HG03060 (cell line): Measurements from ENCODE around the gene KLHL15.
"Not testable (repeated sequence)": the region's sequence is repeated elsewhere in the genome, so short reads cannot be mapped to it uniquely, and the experiment has no call there.

Source experiments
- ATAC-seq: cut with Tn5 transposase; IDR thresholded peaks from one replicate; pipeline ENCODE4 v1.9.1; 2021; ENCODE audit warnings: low read depth, moderate number of reproducible peaks; ENCODE audit not compliant: unreplicated experiment

Gene KLHL15

DNA sequence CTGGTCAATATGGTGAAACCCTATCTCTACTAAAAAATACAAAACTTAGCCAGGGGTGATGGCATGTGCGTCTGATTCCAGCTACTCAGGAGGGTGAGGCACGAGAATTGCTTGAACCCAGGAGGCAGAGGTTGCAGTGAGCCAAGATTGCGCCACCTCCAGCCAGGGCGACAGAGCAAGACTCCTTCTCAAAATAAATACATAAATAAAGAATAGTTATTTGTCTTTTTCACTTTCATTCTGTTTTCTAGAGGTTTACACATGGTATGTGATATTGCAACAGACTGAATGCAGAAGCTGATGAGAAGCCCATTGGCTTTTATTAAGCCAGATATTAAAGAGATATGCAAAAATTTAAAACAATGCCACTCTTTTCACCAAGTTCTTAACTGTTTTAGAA lies 8.2 kb downstream of the KLHL15 start:
- ATAC-seq = no peak

DNA sequence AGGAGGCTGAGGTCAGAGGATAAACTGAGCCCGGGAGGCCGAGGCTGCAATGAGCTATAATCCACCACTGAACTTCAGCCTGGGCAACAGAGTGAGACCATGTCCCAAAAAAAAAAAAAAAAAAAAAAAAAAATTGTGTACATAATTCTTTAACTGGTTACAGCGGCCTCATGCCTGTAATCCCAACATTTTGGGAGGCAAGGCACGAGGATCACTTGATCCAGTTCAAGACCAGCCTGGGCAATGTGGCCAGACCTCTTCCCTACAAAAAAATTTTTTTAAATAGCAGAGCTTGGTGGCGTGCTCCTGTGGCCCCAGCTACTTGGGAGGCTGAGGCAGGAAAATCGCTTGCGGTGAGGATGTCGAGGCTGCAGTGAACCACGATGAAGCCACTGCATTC lies 9.3 kb downstream of the KLHL15 start:
- ATAC-seq = no peak

DNA sequence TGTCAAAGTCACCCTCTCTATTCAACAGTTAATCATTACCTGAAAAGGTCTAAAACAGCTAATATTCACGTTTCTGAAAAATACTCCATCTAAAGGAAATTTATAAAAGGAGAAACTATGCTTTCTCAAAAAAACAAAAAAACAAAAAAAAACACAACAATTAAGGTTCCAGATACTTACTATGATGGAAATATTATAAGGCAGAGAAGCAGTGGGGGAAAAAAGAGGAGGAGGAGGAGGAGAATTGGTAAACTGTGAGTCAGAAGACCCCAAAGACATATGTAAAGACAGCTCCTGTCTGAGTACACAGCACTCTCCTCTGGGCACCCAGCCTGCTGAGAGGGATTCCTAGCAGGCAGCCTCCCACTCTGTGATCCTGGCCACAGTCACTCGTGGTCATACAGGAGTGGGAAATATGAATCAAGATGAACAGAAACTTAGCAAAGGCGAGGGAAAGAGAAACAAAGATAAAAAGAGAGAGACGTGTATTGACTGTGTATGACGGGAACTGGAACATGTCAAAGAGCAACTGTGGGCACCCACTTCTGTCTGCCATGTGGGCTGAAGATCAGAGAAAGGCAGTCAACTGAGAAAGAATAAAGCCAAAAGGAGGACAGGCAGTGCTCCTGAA lies 12.5 kb downstream of the KLHL15 start:
- ATAC-seq = no peak

DNA sequence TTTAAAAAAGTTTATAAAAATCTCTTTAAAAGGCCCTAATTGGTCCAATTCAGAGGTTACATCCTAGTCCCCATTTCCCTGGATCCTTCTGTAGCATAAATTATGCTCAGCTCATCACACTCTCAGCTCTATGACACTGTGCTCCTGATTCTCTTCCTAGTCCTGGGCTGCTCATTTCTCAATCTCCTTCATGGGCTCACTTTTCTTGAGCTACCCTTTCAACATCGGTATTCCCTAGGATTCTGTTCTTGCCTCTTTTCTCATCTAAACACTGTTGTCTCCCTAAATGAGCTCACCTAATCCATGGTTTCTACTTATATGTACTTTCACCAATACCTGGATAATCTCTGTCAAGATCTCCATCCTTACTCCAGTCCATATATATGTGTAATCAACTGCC lies 14.7 kb downstream of the KLHL15 start:
- no peak for ATAC-seq

DNA sequence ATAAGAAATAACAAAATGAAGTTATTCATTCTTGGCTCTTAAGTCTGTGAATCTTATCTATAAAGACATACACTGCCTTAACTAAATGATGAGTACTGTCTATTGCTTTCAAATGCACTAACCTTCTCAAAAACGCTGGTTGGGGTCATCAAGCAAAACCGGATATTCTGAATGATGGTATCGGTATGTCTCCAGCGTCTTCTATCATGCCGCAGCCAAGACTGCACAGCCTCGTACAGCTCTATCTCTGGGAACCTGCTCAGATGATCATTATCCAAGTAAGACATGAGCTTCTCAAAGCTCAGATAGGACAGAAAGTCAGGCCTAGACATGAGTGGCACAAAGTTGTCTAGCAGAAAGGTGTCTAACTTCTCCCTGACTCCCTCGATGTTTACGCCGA lies 21.1 kb downstream of the KLHL15 start:
- ATAC-seq = no peak

DNA sequence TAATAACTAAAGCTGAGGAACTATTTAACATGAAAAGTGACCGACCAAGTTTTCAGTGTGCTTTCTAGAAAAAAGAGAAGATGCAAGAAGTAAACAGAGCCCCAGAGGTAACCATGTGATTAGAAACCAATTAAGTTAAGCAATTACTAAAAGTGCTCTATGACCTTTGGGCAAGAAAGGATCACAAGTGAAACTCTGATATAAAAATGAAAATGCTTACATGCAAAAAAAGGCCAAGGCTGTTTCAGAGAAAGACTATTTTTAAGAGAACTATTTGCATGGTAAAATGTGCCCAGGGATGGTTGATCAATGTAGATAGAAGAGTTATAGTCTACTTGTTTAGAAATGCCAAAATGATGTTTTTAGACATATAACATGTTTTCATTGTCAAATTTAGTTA lies 22.0 kb downstream of the KLHL15 start:
- no peak for ATAC-seq

DNA sequence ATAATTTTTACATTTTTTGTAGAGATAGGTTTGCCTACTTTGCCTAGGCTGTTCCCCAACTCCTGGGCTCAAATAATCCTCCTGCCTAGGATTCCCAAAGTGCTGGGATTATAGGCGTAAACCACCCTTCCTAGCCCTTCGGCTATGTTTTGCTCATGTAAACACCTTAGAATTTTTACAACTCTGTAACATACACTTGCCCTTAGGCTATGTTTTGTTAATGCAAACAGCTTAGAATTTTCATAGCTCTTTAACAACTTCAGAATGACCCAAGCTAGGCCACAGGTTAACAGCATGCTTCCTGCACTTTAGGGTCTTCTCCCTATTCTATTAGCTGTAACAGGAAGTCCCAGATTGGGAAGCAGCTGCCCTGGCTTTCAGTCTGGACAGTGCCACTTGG lies 24.2 kb downstream of the KLHL15 start:
- ATAC-seq = no peak

DNA sequence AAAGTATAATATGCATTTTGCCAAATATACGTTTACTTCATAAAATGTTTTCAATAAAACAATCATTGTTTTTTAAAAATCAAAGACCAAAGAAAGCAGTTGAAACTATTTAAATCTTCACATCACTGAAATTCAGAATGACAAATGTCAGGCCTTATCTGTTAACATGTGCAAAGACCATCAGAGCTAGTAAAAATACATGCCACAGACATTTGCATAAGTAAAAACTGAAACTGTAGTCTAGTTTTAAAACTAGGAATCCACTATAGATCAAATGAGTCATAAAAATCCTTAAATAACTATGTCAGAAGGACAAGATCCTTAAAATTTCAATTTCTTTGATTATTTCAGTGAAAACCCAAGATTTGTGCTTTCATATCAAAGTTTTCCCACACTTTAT lies 24.8 kb downstream of the KLHL15 start:
- ATAC-seq = no peak

DNA sequence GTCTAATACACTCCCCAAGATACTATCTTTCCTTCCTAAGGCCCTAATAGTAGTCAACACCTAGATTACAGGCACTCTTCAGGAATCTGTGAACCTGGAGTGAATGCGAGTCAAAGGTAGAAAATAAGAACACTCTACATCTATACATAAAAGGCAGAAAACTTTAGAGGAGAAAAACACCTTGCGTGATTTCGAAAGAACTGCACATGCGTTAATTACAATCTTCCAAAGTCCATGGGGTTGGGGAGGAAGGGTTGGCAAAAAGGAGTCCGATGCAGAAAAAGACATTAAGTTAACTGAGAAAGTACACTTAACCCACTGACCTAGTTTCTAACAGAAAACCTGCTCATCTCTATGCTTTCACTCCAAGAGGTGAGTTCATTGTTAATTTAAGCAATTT lies 27.3 kb downstream of the KLHL15 start:
- no peak for ATAC-seq

DNA sequence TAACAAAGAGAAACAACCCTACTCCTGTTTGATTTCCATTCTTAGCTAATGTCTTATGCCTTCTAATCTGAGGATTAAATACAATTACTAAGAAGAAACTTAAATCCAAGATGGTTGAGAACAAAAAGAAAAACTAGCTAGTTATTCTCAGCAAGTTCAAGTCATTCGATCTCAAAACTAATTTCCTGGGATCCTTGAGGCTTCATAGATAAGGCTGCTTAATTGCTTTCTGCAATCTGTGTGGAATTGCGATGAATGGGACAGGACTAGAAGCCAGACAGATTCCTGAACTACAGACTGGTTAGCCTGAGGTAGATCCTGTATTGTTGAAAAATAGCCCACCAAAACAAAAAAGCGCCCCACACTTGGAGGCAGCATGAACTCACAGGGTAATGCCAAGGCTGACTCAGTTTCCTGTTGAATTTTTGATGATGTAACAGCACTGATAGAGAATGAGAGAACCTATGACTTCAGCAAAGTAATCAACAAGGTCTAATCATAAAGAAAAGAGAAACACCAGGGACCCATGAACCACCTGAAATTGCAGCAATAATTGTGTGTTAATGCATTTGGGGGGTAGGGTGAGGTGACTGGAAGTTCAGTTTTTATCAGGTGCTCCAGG lies 33.9 kb downstream of the KLHL15 start:
- ATAC-seq = no peak

DNA sequence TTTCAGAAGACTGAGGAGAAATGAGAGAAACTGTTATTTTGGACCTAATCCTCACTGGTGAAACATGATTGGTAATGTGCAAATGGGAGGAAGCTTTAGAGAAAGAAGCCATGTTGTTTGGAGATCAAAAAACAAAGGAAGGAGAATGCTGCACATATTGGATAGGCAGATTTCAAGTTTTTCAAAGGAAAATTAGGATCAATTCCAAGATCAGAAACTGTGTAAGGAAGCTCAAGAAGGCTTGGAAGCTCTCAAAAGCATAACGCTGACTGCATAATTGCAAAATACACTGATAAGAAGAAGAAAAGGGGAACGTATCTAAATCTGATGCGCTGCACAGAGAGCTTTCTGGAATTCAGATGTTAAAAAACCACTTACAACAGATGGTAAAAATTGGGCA lies 34.6 kb downstream of the KLHL15 start:
- ATAC-seq = no peak

DNA sequence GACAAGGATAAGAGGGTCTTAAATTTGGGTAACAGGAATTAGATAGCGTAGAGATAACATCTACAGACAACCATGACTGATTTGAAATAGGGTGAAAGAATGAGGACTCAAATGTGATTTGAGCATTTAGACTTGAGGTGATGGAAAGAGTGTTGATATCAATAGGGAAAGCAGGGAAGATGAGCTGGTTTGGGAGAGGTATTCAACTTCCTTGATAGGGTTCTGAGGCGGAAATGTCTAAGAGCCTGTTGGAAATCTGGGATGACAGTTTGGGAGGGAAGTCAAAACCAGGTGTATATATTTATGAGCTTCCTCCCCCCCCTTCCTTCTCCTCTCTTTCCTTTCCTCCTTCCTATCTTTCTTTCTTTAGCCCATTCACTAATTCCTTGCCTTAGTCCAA lies 36.5 kb downstream of the KLHL15 start:
- no peak for ATAC-seq

DNA sequence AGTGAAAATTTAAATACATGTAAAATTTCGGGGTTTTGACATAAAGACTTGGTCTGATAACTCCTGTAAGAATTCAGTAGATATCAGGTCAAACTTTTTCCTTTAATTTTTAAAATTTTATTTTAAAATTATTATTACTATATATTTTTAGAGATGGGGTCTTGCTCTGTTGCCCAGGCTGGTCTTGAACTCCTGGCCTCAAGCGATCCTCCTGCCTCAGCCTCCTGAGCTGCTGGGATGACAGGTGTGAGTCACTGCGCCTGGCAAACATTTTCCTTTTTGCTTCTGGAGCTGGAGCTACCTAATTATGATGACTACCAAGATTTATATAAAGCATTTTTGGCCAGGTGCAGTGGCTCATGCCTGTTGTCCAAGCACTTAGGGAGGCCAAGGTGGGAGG lies 37.3 kb downstream of the KLHL15 start:
- no peak for ATAC-seq

DNA sequence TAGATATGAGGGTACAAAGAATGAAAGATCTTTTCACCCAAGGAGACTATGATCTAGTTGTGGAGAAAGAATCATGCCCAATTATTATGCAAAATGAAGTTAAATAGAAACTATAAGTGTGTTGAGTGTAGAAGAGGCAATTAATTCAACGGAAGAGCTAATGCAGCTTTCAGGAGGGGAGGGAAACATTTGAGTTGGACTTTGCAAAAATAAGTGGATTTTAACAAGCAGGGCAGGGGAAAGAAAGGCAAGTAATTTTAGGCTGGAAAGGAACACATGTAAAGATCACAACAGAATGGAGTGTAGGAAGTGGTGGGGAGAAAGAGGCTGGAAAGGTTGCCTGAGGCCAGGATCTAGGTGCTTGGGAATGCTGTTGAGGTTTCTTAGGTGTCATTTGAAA lies 44.1 kb downstream of the KLHL15 start:
- ATAC-seq = no peak

DNA sequence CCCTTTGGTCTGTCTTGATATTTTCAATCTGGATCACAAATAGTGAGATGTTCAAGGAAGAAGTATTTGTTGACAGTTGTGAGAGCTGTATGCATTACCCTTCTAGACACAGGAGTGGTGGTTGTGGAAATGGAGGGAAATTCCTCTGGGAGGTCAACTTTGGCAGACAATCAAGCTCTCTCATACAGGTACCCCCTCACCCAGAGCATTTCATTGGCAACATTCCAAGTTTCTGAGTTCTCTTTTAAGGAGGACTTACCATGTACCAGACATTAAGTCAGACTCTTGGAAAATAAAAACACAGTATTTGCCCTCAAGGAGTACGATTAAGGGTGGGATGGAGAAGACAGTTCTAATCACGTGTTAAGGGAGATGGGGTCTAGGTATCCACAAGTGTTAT lies 45.3 kb downstream of the KLHL15 start:
- ATAC-seq = no peak

DNA sequence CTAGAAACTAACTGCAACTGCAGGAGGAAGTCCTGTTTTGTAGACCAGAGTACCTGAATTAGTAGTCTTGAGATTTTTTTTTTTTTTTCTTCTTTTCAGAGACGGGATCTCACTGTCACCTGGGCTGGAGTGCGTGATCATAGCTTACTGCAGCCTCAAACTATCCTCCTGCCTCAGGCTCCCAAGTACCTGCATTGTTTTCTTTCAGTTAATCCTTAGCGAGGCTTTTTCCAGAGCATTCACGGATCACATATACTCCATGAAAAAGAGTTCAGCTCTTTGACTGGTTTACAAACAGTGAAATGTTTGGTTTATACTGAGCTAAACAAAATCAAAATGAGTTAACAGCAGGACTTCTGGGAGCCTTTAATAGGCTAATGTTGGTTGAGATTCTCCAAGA lies 45.8 kb downstream of the KLHL15 start:
- no peak for ATAC-seq

DNA sequence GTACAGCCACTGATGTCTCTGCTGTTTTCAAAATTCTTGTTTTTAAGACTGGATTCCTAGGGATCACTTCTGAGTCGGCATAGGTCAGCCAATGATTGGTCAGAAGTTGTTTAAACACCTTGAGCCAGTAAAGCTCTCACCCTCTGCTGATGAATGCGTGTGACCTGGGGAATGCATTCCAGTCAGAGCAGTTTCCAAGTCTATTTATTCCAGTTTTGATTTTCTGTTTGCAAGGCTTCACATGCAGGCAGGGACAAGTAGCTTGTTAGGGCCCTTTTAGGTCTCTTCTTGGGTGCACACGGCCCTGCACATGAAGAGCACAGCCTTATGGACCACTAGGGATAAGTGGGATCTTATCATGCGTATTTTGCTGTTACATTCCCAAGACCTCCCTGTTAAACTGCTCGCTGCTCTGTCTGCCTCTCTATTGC lies 47.0 kb downstream of the KLHL15 start:
- ATAC-seq = no peak

DNA sequence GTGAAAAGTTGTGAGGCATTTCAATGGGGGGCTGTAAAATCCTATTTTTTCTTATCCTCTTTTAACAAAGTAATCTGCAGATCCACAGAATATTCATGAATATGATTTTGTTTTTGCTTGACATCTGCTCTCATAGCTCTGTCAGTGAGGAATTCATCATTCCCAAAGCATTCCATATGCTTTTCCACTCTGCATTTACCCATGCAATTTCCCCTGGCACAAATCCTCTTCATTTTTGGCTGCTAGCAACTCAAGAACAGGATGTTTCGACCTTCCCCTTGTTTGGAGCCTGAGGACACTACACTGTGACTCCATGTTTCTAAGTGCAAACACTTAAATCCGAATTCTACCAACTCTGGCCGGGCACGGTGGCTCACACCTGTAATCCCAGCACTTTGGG lies 48.5 kb downstream of the KLHL15 start:
- no peak for ATAC-seq

DNA sequence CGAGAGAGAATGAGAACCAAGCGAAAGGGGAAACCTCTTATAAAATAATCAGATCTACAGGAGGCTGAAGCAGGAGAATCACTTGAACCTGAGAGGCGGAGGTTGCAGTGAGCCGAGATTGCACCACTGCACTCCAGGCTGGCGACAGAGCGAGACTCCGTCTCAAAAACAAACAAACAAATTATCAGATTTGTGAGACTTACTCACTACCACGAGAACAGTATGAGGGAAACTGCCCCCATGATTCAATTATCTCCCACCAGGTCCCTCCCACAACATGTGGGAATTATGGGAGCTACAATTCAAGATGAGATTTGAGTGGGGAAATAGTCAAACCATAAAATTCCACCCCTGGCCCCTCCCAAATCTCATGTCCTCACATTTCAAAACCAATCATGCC lies 61.4 kb downstream of the KLHL15 start:
- ATAC-seq = not testable (repeated sequence)

DNA sequence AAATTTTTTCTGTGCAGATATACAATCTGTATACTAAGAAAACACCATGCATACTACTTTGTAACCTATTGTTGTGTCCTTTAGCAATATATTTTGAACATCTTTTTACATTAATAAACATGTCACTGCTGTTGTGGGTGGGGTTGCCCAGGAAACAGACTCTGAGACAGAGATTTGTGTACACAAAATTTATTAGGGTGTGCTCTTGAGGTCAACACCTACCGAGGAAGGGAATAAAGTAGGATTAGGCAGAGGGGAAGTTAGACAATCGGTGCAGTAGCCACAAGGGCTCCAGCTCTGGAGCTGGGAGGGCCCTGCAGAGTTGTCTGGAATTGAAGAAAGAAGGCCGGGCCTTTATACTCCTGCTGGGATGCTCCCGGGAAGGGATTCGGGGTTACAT lies 62.8 kb downstream of the KLHL15 start:
- ATAC-seq = no peak

DNA sequence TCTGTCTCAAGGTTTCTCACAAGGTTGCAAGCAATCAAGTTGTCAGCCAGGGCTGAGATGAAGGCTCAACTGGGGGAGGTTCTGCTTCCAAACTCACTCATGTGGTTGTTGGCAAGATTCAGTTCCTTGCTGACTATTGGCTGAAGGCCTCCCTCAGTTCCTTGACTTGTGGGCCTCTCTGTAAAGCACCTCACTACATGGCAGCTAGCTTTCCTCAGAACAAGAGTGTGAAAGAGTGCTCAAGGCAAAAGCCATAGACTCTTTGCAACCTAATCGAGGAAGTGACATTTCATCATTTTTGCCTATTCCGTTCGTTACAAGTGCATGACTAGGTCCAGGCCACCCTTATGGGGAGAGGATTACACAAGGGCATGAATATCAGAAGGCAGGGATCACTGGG lies 67.2 kb downstream of the KLHL15 start:
- no peak for ATAC-seq

DNA sequence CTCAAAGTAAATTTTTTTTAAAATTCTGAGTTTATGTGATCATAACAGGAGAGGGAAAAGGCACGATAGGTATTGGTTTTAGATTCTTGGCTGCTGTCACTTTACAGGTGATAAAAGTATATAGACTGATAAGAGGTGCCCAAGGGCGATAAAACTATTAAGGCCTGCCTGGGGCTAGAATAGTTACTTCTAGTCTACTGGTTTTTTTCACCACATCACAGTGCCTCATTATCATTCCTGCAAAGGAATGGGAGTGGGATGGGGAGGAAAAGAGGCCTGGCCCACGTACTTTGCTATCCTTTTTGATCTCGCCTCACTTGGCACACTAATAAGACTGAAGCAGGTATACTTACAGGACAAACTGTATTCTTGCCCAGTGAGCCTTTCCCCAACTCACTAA lies 72.6 kb downstream of the KLHL15 start:
- no peak for ATAC-seq

DNA sequence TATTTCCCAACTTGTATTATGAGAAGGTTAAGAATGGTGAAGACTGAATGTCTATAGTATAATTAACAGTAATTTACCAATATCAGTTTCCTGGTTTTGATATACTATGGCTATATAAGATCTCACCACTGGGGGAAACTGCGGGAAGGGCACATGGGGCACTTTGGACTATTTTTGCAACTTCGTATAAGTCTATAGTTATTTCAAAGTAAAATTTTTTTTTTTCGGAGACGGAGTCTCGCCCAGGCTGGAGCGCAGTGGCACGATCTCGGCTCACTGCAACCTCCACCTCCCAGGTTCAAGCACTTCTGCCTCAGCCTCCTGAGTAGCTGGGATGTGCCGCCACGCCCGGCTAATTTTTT lies 73.1 kb downstream of the KLHL15 start:
- ATAC-seq = no peak
